Uterus (tissue), 2 donors: Measurements from ENCODE around the gene USP10.

Experiments
- CTCF ChIP-seq, 4 experiments: fragments of 200-600 bp in 2 of 4; fragments of 450-650 bp in 2 of 4; sonication (generic) in 2 of 4; IDR thresholded peaks; one replicate each; pipeline ENCODE4 v1.5.1; 2016 to 2019; ENCODE audit warnings: antibody characterized with exemption in 4 of 4, mild to moderate bottlenecking in 2 of 4, moderate library complexity in 1 of 4
- POLR2A ChIP-seq, 2 donors: fragments of 450-650 bp; IDR thresholded peaks; one replicate each; pipeline ENCODE4 v1.6.1; 2016; ENCODE audit warnings: antibody characterized with exemption in 2 of 2, mild to moderate bottlenecking in 1 of 2, moderate library complexity in 1 of 2

- TF ChIP-seq CTCF (IDR thresholded peaks at IDR 0.05) (no peak), POLR2A (IDR thresholded peaks at IDR 0.05) (no peak)
These were observed 57.0 kb downstream of the USP10 start for GRCh38 chr16:84756830-84757229.
